Tibial nerve (tissue), 4 donors: ENCODE measurements around the gene ZNF408. TPM values are rescaled to one million over a fixed set of nuclear protein-coding genes. Genes with fewer than 3 reads are reported as not detected.
A peak's percentile ranks its signal among the peaks of the same experiment; 100 is the strongest.

ENCODE experiments used
- DNase-seq, 2 donors: peaks; one replicate each; pipeline ENCODE4 v3.0.0-alpha.2; 2019; ENCODE audit warnings: low spot score in 2 of 2
- H3K27ac ChIP-seq, 4 donors: fragments of 200-600 bp; sonication (generic) in 3 of 4; one replicate each; pipeline ENCODE4 v1.5.1; 2017 to 2019; ENCODE audit warnings: mild to moderate bottlenecking in 1 of 4
- H3K27me3 ChIP-seq, 2 donors: fragments of 200-600 bp; sonication (generic) in 1 of 2; one replicate each; pipeline versions ENCODE4 v1.5.1 to v1.6.0; 2017 to 2019
- H3K36me3 ChIP-seq, 3 donors: fragments of 200-600 bp; sonication (generic); one replicate each; pipeline ENCODE4 v1.5.1; 2018 to 2019
- H3K4me1 ChIP-seq, 4 donors: fragments of 200-600 bp; sonication (generic) in 3 of 4; one replicate each; pipeline ENCODE4 v1.5.1; 2017 to 2019
- H3K4me3 ChIP-seq, 4 donors: fragments of 200-600 bp; sonication (generic) in 3 of 4; one replicate each; pipeline ENCODE4 v1.5.1; 2017 to 2019; ENCODE audit warnings: mild to moderate bottlenecking in 1 of 4, moderate library complexity in 1 of 4
- H3K9me3 ChIP-seq, 4 donors: fragments of 200-600 bp; sonication (generic) in 3 of 4; one replicate each; pipeline ENCODE4 v1.5.1; 2017 to 2019
- EP300 ChIP-seq, 2 donors: sonication (generic); formaldehyde crosslinking; IDR thresholded peaks; one replicate each; pipeline ENCODE4 v1.6.1; 2017; ENCODE audit warnings: antibody characterized with exemption in 2 of 2, mild to moderate bottlenecking in 1 of 2
- POLR2A ChIP-seq, 2 donors: fragments of 450-650 bp; IDR thresholded peaks; one replicate each; pipeline ENCODE4 v1.6.1; 2017; ENCODE audit warnings: antibody characterized with exemption in 2 of 2, mild to moderate bottlenecking in 2 of 2, moderate library complexity in 2 of 2
- WGBS, 2 donors: methylation state at CpG; one replicate each; pipeline ENCODE4 v1.1.5; 2018; 5-methylcytosine and 5-hydroxymethylcytosine counted together
- total RNA-seq, 4 donors: library from RNA; depleted of rRNA; stranded (reverse); fragments of >200 nt; gene quantifications; one replicate each; pipeline ENCODE4 v1.1.0, GENCODE V29; 2016
- TF ChIP-seq, protein P1 (sequence below), 5 experiments: fragments of 200-600 bp in 3 of 5; fragments of 450-650 bp in 2 of 5; sonication (generic) in 3 of 5; IDR thresholded peaks; one replicate each; pipeline ENCODE4 v1.5.1; 2016 to 2019; ENCODE audit warnings: antibody characterized with exemption in 5 of 5, mild to moderate bottlenecking in 3 of 5, moderate library complexity in 2 of 5

ZNF408 gene
- total RNA-seq, 4 donors from 2014 or later = 8.8 to 21.6 (median 13.7) TPM

DNA sequence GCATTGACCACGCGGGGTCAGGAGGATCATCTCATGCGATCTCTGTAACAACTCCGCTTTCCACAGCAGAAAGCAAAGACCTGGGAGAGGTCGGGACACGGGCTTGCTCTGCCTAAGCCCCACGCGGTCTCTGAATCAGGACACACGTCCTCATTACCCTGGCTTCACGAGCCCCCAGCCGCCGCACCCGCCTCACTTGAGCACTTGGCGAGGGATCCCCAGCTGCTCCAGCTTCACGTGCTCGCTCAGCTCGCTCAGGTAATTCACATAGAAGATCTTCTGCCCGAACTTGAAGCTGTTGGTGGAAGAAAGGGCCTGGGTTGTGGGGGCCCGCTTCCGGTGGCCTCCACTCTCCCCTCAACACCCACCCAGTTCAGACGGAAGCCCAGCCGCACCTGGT, 20.0 kb upstream of the ZNF408 start:
- DNase-seq = no peak
- Histone ChIP-seq H3K4me1 (peaks cover under 1 to 41% (median 21%) of the 10 kb centered on the region in 4 donors), H3K27me3 (no peaks in the 10 kb centered on the region), H3K27ac (no peak overlapping the region), H3K4me3 (no peak overlapping the region), H3K9me3 (no peaks in the 10 kb centered on the region), H3K36me3 (peaks cover 3 to 77% (median 35%) of the 10 kb centered on the region in 3 donors)
- WGBS, 2 donors = 91 to 93% methylated on average over 20 of the region's 22 CpGs
- TF ChIP-seq EP300 (IDR thresholded peaks at IDR 0.05) (no peak), POLR2A (IDR thresholded peaks at IDR 0.05) (no peak)
- TF ChIP-seq, protein P1, sequence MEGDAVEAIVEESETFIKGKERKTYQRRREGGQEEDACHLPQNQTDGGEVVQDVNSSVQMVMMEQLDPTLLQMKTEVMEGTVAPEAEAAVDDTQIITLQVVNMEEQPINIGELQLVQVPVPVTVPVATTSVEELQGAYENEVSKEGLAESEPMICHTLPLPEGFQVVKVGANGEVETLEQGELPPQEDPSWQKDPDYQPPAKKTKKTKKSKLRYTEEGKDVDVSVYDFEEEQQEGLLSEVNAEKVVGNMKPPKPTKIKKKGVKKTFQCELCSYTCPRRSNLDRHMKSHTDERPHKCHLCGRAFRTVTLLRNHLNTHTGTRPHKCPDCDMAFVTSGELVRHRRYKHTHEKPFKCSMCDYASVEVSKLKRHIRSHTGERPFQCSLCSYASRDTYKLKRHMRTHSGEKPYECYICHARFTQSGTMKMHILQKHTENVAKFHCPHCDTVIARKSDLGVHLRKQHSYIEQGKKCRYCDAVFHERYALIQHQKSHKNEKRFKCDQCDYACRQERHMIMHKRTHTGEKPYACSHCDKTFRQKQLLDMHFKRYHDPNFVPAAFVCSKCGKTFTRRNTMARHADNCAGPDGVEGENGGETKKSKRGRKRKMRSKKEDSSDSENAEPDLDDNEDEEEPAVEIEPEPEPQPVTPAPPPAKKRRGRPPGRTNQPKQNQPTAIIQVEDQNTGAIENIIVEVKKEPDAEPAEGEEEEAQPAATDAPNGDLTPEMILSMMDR (IDR thresholded peaks at IDR 0.05) = no peak

DNA sequence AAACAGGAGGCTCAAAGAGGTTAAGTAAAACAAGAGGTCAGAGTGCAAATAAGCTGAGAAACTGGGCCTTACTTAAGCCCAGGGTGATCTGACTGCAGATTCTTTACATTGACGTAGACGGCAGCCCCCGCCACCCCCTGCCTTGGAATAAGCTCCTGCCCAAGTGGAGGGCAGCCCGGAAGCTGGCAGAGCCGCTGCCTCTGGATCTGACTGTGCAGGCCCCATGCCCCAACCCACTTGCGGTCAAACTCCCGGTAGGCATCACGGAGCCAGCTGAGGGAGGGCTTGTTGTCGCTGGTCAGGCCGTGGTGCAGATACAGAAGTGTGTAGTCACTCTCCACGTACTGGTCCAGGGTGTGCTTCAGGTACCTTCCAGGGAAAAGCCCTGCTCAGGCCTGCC, 19.0 kb upstream of the ZNF408 start:
- no peak overlapping the region for H3K4me3 ChIP-seq
- no peak overlapping the region for H3K27ac ChIP-seq
- TF ChIP-seq, protein P1 (IDR thresholded peaks at IDR 0.05) = no peak
- TF ChIP-seq POLR2A (IDR thresholded peaks at IDR 0.05) = no peak
- TF ChIP-seq EP300 (IDR thresholded peaks at IDR 0.05) = no peak
- peaks cover 0 to 31% (median 12%) of the 10 kb centered on the region in 4 donors for H3K4me1 ChIP-seq
- H3K9me3 ChIP-seq = no peaks in the 10 kb centered on the region
- DNase-seq = no peak
- 85 to 96% methylated on average over 10 to 11 of the region's 11 CpGs for WGBS, 2 donors
- H3K27me3 ChIP-seq = no peaks in the 10 kb centered on the region
- peaks cover 3 to 81% (median 36%) of the 10 kb centered on the region in 3 donors for H3K36me3 ChIP-seq

DNA sequence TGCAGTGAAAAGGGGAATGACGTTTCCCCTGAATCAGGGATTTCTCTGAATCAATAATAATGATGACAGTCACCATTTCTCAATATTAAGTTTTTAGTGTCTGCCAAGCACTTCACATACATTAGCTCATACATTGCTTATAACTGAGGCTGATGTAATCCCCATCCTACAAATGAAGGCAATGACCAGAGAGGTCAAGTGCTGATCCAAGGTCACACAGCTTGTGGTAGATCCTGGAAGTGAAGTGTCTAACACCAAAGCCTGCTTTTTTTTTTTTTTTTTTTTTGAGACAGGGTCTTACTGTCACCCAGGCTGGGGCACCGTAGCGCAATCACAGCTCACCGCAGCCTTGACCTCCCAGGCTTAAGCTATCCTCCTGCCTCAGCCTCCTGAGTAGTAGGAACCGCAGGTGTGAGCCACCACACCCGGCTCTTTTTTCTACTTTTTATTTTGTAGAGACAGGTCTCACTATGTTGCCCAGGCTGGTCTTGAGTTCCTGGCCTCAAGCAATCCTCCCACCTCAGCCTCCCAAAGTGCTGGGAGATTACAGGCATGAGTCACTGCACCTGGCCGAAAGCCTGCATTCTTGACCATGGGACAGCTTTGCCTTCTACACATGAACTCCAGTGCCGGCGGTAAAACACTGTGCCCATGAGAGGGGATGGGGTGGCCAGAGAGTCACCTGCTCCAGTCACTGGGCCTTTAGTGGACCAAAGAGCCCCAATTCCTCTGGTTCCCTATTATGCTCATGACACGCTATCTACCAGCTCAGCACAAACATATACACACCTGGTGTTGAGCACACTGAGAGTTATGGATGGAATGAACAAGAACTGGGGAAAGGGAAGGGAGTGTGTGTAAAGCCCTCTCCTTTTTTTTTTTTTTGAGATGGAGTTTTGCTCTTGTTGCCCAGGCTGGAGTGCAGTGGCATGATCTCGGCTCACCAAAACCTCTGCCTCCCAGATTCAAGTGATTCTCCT, 17.8 kb upstream of the ZNF408 start:
- Histone ChIP-seq H3K4me3 (no peak overlapping the region), H3K27ac (peak overlapping the region in 2 of 4 donors; percentile 59 to 79), H3K4me1 (peaks cover 0 to 22% (median 9%) of the 10 kb centered on the region in 4 donors), H3K36me3 (peaks cover 3 to 81% (median 45%) of the 10 kb centered on the region in 3 donors), H3K9me3 (no peaks in the 10 kb centered on the region), H3K27me3 (no peaks in the 10 kb centered on the region)
- DNase-seq = no peak
- 89 to 96% methylated on average over 11 of the region's 11 CpGs for WGBS, 2 donors
- TF ChIP-seq POLR2A (IDR thresholded peaks at IDR 0.05) (no peak), EP300 (IDR thresholded peaks at IDR 0.05) (no peak)
- TF ChIP-seq, protein P1 (IDR thresholded peaks at IDR 0.05) = no peak

DNA sequence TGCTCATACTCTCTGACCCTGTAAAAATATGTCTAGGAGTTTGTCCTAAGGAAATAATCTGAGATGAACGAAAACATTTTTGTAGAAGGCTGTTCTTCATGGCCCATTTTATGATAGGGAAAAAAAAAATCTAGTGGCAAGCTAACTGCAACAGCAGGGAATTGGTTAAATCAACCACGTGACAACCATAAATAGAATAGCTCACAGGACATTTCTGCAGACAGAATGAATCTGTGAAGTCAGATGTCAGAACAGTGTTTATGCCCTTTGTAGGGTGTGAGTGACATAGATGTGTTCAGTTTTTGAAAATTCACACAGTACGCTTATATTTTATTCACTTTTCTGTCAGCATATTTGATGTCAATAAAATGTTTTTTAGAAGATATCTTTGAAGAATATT, 16.5 kb upstream of the ZNF408 start:
- H3K27ac ChIP-seq = peak overlapping the region in 2 of 4 donors; percentile 59 to 79
- DNase-seq = no peak
- H3K27me3 ChIP-seq = no peaks in the 10 kb centered on the region
- 40 to 45% methylated on average over 3 of the region's 3 CpGs for WGBS, 2 donors
- peaks cover 3 to 81% (median 35%) of the 10 kb centered on the region in 3 donors for H3K36me3 ChIP-seq
- H3K9me3 ChIP-seq = no peaks in the 10 kb centered on the region
- peaks cover 0 to 18% (median 9%) of the 10 kb centered on the region in 4 donors for H3K4me1 ChIP-seq
- TF ChIP-seq, protein P1 (IDR thresholded peaks at IDR 0.05) = no peak
- TF ChIP-seq POLR2A (IDR thresholded peaks at IDR 0.05) = no peak
- no peak for TF ChIP-seq EP300 (IDR thresholded peaks at IDR 0.05)
- H3K4me3 ChIP-seq = no peak overlapping the region
